Activated T-helper 9 cell treated with anti-CD3 and anti-CD28 coated beads, Interleukin-2, amount 50 U/mL, for 16 hours (primary cell): ENCODE data around the gene BMI1.
"Not testable (repeated sequence)": the region's sequence is repeated elsewhere in the genome, so short reads cannot be mapped to it uniquely, and the experiment has no call there.

Experiments used
- DNase-seq: peaks from one replicate; pipeline ENCODE4 v3.0.0-alpha.2; 2020; ENCODE audit warnings: low read depth

BMI1 gene

DNA sequence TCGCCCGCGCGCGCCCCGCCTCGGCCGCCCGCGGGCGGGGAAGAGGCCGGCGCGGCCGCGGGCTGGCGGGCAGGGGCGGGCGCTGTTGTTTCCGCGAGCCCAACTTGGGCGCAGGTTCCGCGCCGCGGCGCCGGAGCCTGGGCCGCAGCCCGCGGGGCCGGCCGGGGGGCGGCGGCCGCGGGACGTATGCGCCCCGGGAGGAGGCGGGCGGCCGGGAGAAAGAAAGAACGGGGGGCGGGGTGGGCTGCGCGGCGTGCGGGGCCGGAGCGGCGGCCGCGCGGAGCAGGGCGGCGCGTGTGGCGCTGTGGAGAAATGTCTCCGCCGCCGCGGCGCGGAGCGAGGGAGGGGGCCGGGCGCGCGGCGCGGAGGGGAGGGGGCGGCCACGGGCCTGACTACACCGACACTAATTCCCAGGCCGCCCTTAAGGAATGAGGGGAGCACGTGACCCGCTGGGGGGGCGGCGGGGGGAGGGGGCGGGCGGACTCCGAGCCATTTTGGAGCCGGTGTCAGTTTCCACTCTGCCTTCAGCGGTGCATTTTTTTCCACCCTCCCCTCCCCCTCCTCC lies at the start of gene BMI1:
BMI1 (plus strand) TSS at position 509 of the 565 bp plus-strand sequence. CDS start 5,351 bp downstream, outside the sequence.
- DNase-seq = peak; percentile 59

DNA sequence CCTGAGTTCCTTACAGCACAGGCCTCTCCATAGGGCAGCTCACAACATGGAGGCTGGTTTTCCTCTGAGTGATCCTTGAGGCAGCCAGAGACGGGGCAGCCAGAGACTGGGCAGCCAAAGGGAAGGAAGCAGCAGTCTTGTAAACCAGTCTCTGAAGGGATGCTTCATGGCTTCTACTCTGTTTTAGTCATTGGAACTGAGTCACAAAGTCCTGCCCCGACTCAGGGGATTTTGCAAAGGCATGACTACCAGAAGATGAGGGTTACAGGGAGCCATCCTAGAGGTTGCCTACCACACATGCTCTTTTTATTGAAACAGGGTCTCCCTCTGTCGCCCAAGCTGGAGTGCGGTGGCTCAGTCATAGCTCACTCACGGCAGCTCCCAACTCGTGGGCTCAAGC lies 49.1 kb upstream of the BMI1 start:
- DNase-seq = no peak

DNA sequence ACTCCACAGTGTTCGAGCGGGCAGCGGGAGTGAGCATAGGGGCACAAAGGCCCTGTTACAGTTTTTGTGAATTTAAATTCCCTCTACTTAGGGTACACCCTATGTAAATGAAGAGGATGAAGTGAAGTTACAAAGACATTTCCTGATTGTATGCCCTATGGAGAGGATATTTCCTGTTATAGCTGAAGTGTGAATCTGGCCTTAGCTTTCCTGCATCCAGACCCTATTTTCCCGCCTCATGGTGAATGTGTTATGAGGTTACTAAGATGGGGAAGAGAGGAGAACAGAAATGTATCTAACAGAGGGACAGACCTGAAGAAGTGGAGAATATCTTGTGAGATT lies 42.5 kb upstream of the BMI1 start:
- DNase-seq = no peak

DNA sequence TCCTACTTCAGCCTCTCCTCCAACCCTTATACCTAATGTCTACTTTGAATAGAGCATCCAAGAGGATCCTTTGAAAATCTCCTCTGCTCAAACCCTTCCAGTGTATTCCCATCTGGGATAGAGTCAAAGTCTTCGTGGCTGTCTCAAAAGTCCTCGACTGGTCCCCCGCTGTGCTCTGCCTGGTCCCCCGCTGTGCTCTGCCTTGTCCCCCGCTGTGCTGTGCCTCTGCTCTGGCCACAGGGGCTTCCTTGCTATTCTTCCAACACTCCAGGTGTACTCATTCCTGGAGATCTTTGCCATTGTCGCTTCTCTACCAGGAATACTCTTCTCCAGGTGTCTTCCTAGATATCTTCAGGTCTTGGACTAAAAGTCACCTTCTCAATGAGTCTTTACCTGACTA lies 40.8 kb upstream of the BMI1 start:
- no peak for DNase-seq

GRCh38 chr10:22285130-22285529 lies 35.8 kb upstream of the BMI1 start:
- DNase-seq = no peak

- DNase-seq = no peak
Observed at GRCh38 chr10:22293747-22294404, 27.0 kb upstream of the BMI1 start.

GRCh38 chr10:22294694-22295093 lies 26.2 kb upstream of the BMI1 start:
- DNase-seq = no peak

GRCh38 chr10:22301193-22301592 lies 19.7 kb upstream of the BMI1 start:
- DNase-seq = no peak

DNA sequence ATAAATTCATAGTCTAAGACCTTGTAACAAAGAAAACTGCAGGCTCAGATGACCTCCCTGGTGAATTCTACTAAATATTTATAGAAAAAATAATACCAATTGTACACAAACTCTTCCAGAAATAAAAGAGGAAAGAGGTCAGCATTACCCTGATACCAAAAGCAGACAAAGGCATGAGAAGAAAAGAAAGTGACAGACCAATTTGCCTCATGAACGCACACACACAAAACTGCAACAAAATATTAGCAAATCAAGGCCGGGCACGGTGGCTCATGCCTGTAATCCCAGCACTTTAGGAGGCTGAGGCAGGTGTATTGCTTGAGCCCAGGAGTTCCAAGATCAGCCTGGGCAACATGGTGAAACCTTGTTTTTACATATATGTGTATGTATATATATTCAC lies 17.4 kb upstream of the BMI1 start:
- no peak for DNase-seq

DNA sequence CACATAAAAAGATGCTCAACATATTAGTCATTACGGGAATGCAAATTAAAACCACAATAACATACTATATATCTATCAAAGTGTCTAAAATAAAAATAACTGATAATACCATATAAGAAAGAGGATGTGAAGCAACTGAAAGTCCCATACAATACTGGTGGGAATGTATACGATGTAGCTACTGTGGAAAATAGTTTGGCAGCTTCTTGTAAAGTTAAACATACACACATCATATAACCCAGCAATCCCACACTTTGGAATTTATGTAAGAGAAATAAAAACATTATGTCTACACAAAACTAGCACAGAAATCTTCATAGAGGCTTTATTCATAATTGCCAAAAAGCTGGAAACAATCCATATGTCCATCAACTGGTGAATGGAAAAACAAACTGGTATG lies 15.2 kb upstream of the BMI1 start:
- DNase-seq = no peak

GRCh38 chr10:22308390-22308789 lies 12.5 kb upstream of the BMI1 start:
- no peak for DNase-seq

DNA sequence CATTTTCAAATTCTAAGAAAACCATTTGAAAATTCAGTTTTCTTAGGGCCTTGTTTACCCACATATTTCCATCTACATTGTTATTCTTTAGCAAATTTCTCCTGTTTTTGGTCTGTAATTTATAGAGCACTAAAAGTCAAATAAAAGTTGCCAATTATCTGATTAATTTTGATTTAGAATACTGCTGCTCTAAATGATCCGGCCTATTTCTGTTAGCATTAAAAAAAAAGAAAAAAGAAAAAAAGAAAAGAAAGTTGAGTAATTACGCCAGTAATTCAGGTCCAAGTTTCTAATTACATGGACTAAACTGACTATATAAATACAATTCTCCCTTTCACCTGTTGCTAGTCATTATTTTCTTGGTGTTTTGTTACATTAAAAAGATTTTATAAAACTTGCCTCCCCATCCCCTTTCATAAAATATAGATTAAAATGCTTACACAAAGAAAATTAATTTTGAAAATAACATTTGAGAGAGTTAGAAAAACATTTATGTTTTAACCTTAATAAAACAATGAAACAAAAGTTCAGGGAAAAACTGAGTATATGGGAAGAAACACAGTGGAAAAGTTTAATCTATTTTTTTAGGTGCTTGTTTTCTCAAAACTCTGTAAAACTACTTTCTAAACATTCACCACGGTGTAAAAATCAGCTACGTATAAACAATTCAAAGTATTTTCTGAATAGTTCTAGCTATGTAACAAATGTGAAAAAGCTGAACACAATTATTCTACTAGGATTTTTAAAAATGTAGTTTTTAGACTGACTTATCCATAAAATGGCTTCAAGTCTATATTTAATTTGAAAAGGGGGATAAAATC lies 11.5 kb upstream of the BMI1 start:
- DNase-seq = no peak

- not testable (repeated sequence) for DNase-seq
Observed at GRCh38 chr10:22310012-22310411, 10.9 kb upstream of the BMI1 start.

DNA sequence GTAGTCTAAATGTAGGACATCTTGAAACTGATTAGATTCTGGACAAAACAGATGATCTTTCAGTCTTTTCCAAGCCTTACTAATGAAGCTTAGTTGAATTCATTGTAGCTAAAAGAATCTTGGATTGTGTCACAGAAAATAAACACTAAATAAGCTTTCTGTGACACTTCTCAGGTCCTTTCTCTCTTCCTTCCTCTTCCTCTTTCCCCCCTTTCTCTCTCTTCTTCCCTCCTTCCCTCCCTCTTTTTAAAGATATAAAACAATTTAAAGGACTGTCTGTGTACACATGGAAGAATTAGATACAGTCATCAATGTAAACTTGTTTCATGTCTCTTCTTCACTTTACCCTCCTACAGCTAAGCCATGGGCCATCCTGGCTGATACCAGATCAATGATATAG lies 10.0 kb upstream of the BMI1 start:
- no peak for DNase-seq

- DNase-seq = no peak
Observed at GRCh38 chr10:22314852-22315251, 6.0 kb upstream of the BMI1 start.

GRCh38 chr10:22315455-22316285 lies 5.2 kb upstream of the BMI1 start:
- DNase-seq = no peak

DNA sequence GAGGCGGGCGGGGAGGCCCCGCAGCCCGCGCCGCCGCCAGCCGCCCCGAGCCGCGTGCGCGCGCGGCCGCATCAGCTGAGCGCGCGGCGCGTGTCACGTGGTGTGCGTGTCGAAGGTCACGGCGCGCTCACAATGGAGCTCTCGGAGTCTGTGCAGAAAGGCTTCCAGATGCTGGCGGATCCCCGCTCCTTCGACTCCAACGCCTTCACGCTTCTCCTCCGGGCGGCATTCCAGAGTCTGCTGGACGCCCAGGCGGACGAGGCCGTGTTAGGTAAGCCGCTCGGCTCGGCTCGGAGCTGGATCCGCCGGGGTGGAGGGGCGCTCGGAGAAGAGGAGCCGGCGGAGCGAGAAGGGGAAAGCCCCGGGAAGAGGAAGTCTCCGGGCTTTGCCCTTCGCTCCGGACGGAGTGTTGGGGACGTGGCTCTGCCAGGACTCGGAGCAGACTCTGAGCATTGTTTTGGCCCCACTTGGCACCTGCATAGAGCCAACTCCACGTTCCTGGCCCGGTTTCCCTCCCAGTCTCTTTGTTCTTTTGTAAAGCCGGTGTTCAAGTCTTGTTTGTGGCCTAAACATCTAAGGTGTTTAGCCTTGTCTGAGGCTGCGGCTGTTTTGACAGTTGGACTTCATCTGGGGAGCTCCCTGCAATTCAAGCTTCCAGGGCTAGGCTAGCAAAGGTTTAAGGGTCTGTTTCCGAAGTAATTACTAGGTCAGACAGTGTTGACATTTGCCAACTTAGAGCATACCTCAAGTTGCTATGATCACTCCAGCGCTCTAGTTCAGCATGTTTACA lies 4.4 kb upstream of the BMI1 start, which contains the start of gene COMMD3:
COMMD3 (plus strand) TSS at position 103 of the 790 bp plus-strand sequence; CDS start at position 133, 30 bp downstream.
- DNase-seq = peak; percentile 71

DNA sequence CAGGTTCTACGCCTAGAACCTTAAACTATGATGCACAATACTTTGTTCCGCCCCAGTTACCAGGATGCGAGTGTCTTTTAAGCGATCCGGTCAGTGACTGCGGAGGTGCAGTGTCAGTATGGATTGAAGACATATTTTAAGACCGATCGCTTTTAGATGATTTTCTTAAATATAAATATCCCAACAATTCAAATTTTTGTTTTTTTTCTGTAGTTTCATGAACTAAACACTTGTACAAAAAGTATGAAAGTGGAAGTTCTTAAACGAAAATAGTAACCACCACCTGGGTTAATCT lies 3.9 kb upstream of the BMI1 start:
- DNase-seq = no peak

DNA sequence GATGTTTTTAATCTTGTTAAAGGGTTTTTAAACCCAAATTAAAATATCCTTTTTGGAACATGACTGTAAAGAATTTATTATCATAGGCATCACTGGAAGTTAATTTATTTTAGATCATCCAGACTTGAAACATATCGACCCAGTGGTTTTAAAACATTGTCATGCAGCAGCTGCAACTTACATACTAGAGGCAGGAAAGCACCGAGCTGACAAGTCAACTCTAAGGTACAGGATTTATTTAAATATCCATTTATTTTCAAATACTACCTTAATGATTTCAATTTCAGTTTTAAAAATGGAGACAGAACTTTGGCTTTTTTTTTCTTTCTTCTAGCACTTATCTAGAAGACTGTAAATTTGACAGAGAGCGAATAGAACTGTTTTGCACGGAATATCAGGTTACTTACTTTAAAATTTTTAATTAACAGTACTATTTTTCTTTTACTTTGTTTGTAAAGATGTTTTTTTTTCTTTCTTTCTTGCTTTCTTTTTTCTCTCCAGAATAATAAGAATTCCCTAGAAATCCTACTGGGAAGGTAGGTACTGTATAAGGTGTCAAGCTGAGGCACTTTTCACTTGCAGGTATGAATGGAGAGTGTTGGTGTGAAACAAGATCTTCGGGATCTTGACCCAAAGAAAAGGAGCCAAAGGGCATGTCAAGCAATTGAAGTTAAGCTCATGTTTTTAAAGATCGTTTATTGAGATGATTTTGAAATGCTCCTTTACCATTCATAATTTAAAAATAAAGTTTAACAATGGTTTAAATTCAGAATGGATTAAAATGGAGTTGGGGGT lies 2.9 kb upstream of the BMI1 start:
- DNase-seq = no peak

DNA sequence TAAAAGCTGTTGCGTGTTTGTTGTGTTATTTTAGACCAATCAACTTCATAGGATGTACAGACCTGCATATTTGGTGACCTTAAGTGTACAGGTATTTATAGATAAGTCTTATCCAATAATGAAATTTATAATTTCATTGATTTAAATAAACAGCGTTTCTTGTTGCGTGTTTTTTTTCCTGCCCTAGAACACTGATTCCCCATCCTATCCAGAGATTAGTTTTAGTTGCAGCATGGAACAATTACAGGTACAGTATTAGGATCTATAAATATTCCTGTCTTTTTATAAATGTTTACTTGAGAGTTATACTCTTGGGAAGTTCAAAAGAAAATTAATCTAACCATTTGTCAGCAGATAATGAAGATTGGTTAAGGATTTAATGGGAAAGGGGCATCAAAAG lies 2.1 kb upstream of the BMI1 start:
- no peak for DNase-seq

GRCh38 chr10:22319547-22319979 lies 1.3 kb upstream of the BMI1 start:
- DNase-seq = no peak
